ENCODE results near the gene STATH.

DNA sequence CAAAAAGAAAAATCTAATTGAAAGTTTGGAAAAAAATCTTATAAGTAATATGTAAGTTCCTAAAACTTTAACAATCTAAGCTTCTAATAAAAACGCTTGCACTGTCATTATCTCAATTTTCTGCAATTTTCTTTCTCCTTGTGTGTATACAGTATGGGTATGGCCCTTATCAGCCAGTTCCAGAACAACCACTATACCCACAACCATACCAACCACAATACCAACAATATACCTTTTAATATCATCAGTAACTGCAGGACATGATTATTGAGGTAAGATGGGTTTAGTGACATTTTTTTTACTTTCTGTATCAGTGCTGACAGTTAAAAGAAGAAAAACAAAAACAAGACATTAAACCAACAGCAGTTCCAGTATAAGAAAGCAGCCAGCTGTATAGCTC lies 4.9 kb downstream of the STATH start:
- TF ChIP-seq POLR2A (IDR thresholded peaks at IDR 0.05) = no peak
- TF ChIP-seq, protein P1, sequence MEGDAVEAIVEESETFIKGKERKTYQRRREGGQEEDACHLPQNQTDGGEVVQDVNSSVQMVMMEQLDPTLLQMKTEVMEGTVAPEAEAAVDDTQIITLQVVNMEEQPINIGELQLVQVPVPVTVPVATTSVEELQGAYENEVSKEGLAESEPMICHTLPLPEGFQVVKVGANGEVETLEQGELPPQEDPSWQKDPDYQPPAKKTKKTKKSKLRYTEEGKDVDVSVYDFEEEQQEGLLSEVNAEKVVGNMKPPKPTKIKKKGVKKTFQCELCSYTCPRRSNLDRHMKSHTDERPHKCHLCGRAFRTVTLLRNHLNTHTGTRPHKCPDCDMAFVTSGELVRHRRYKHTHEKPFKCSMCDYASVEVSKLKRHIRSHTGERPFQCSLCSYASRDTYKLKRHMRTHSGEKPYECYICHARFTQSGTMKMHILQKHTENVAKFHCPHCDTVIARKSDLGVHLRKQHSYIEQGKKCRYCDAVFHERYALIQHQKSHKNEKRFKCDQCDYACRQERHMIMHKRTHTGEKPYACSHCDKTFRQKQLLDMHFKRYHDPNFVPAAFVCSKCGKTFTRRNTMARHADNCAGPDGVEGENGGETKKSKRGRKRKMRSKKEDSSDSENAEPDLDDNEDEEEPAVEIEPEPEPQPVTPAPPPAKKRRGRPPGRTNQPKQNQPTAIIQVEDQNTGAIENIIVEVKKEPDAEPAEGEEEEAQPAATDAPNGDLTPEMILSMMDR (IDR thresholded peaks at IDR 0.05) = no peak
